Heart right ventricle (tissue), 16 donors: Measurements from ENCODE around the gene FRMD4B. TPM values are rescaled to one million over a fixed set of nuclear protein-coding genes. Genes with fewer than 3 reads are reported as not detected.

Experiments used
- ATAC-seq, 8 donors: fragments of 200-7000 bp; cut with Tn5 transposase; one replicate each; pipeline ENCODE4 v1.9.1; 2020; ENCODE audit warnings: mild to moderate bottlenecking in 8 of 8, moderate library complexity in 8 of 8, moderate number of reproducible peaks in 1 of 8
- DNase-seq, 2 donors: peaks; one replicate each; pipeline ENCODE4 v3.0.0-alpha.2; 2020
- H3K27ac ChIP-seq, 10 donors: fragments of 200-600 bp; sonication (generic) in 2 of 10; one replicate each; pipeline versions ENCODE4 v1.5.0 to v1.8.0; 2020 to 2022; ENCODE audit warnings: mild to moderate bottlenecking in 3 of 10
- H3K27me3 ChIP-seq, 7 donors: fragments of 200-600 bp; one replicate each; pipeline ENCODE4 v1.8.0; 2021 to 2022; ENCODE audit warnings: mild to moderate bottlenecking in 2 of 7
- H3K36me3 ChIP-seq, 9 donors: fragments of 200-600 bp; sonication (generic) in 1 of 9; one replicate each; pipeline versions ENCODE4 v1.5.0 to v1.8.0; 2020 to 2022; ENCODE audit warnings: mild to moderate bottlenecking in 2 of 9
- H3K4me1 ChIP-seq, 9 donors: fragments of 200-600 bp; sonication (generic) in 1 of 9; one replicate each; pipeline versions ENCODE4 v1.5.0 to v1.8.0; 2020 to 2022; ENCODE audit warnings: mild to moderate bottlenecking in 4 of 9
- H3K4me3 ChIP-seq, 10 donors: fragments of 200-600 bp; sonication (generic) in 2 of 10; one replicate each; pipeline versions ENCODE4 v1.5.0 to v1.8.0; 2020 to 2022; ENCODE audit warnings: mild to moderate bottlenecking in 7 of 10, moderate library complexity in 2 of 10
- H3K9me3 ChIP-seq, 11 donors: fragments of 200-600 bp in 10 of 11; sonication (generic) in 2 of 11; one replicate each; pipeline versions ENCODE4 v1.5.0 to v1.8.0; 2013 to 2022; ENCODE audit warnings: mild to moderate bottlenecking in 2 of 11, control low read depth in 1 of 11, moderate library complexity in 1 of 11
- WGBS, 2 donors: extraction: QIAGEN DNeasy Blood & Tissue Kit; methylation state at CpG; one replicate each; pipeline ENCODE4 v1.1.7; 2013; ENCODE audit warnings: inconsistent platforms in 1 of 2; 5-methylcytosine and 5-hydroxymethylcytosine counted together
- intact Hi-C, 10 donors: fragments of 100-400 bp; cut with DNase I; formaldehyde crosslinking; loops; one replicate each; pipeline versions ENCODE4 v1.11.1 to v1.14.2; 2022
- polyA plus RNA-seq, 2 donors: library from polyadenylated mRNA; stranded (reverse); fragments of 200-250 nt; gene quantifications; one replicate each; pipeline ENCODE4 v1.2.3, GENCODE V29; 2013
- total RNA-seq, 10 donors: library from RNA; stranded (reverse); fragmentation: NEBNext Ultra II Directional in 3 of 10; extraction: Animal tissue kit (Norgen Biotek cat#: 25700) in 3 of 10; gene quantifications; one replicate each; pipeline versions ENCODE4 v1.2.1 to v1.2.4, GENCODE V29; 2021 to 2023
- TF ChIP-seq, protein P1 (sequence below), 9 donors: fragments of 200-600 bp; sonication (generic) in 2 of 9; IDR thresholded peaks; one replicate each; pipeline versions ENCODE4 v1.5.0 to v1.8.0; 2021 to 2022; ENCODE audit warnings: antibody characterized with exemption in 9 of 9, mild to moderate bottlenecking in 5 of 9, moderate library complexity in 1 of 9
- donor health status: Arrhythmogenic right ventricular cardiomyopathy.
- donor health status: ischemic (EF 13 %, LVEDD 7.1; RV severe dilation, severe dysfunction).
- donor health status: healthy with polysubstance abuse.
- donor health status: DM: no; HTN: yes; CAD: no.
- donor health status: DM: no; HTN: no; CAD: no.
- donor health status: ischemic (EF 25% LVEDD 6.9; RV normal size, moderate dysfunction).
- donor health status: ischemic (EF 25% LVEDD 5.7; RV mildly dilated, moderate dysfunction).
- donor health status: healthy.
- donor health status: DM: yes; HTN: yes; CAD: no.
- donor health status: Ischemic cardiomyopathy.
- donor health status: ischemic (EF 35%, LVEDD 5.7; RV mildly dilated, moderate dysfunction).
- donor health status: nonischemic (EF 11% LVEDD 7.7; RV severe dilation, severe dysfunction).
- donor health status: DM: yes; HTN: yes; CAD: no.
- donor health status: PGD.
- donor health status: ischemic (EF 29% LVEDD 5.4; RV normal size, mild dysfunction).
- donor health status: nonischemic (EF 23%, LVEDD 6.1; RV moderate dilation, normal function).

Gene FRMD4B
- total and polyA plus RNA-seq, 12 donors = 4.1 to 31.0 (median 16.7) TPM

DNA sequence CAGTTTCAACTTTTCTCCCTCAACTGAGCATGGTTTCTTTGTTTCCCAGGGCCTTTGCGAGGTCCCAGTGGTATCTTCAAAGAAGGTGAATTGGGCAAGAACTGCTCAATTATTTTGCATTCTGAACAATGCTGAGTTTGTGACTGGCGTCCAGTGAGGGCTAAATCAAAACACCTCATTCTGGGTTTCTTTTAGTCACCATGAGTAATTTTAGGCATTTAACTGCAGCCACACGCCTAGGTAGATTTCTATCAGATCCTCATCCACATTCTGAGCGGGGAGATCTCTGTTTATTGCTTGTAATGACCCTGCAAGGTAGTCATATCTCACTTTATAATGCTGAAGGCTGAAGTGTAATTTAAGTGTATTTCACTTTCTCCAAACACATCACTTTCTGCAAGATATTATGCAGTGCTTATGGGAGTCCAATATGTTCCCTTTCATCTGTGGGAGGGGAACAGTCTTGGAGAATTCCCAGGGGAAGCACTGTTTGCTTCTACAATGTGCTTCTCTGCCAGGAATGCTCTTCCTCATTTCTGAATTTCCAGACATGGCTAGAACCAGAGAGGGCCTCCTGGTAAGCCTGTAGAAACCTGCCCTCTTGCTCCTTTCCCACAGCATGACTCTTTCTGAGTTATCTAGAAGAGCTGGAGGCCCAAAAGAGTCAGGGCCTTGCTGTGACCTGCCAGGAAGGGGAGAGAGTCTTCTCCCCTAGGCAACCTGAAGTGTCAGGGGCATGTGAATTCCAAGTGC, 91.7 kb downstream of the FRMD4B start:
- TF ChIP-seq, protein P1, sequence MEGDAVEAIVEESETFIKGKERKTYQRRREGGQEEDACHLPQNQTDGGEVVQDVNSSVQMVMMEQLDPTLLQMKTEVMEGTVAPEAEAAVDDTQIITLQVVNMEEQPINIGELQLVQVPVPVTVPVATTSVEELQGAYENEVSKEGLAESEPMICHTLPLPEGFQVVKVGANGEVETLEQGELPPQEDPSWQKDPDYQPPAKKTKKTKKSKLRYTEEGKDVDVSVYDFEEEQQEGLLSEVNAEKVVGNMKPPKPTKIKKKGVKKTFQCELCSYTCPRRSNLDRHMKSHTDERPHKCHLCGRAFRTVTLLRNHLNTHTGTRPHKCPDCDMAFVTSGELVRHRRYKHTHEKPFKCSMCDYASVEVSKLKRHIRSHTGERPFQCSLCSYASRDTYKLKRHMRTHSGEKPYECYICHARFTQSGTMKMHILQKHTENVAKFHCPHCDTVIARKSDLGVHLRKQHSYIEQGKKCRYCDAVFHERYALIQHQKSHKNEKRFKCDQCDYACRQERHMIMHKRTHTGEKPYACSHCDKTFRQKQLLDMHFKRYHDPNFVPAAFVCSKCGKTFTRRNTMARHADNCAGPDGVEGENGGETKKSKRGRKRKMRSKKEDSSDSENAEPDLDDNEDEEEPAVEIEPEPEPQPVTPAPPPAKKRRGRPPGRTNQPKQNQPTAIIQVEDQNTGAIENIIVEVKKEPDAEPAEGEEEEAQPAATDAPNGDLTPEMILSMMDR (IDR thresholded peaks at IDR 0.05) = no peak
- no peaks in the 10 kb centered on the region for H3K9me3 ChIP-seq
- no peaks in the 10 kb centered on the region for H3K27me3 ChIP-seq
- H3K4me1 ChIP-seq = peaks cover 3 to 40% (median 19%) of the 10 kb centered on the region in 9 donors
- intact Hi-C loops = loop anchor here in 3 of 10 donors (5.0 to 10.0 kb wide), 3 partner anchors 52 to 92 kb away; no protein-coding TSS in a partner anchor
- H3K4me3 ChIP-seq = no peak overlapping the region
- DNase-seq (no peak), ATAC-seq (peak in 4 of 8 donors; percentile 29 to 51 (median 32))
- H3K27ac ChIP-seq = peak overlapping the region in 4 of 10 donors; percentile 9 to 60 (median 27)
- WGBS, 2 donors = 80 to 96% methylated on average over 4 of the region's 4 CpGs
- H3K36me3 ChIP-seq = peaks cover 0 to 36% (median 0%) of the 10 kb centered on the region in 9 donors

GRCh38 chr3:69292959-69293574, 92.8 kb downstream of the FRMD4B start:
- Histone ChIP-seq H3K27ac (peak overlapping the region in 8 of 10 donors; percentile 15 to 63 (median 46)), H3K27me3 (no peaks in the 10 kb centered on the region), H3K4me3 (no peak overlapping the region), H3K36me3 (peaks cover 0 to 27% (median 0%) of the 10 kb centered on the region in 9 donors), H3K4me1 (peaks cover 3 to 47% (median 19%) of the 10 kb centered on the region in 9 donors), H3K9me3 (no peaks in the 10 kb centered on the region)
- peak; percentile 30 to 86 (median 62) for ATAC-seq
- DNase-seq = no peak
- WGBS, 2 donors = 48 to 58% methylated on average over 7 of the region's 7 CpGs
- TF ChIP-seq, protein P1 (IDR thresholded peaks at IDR 0.05) = no peak
- intact Hi-C loops = loop anchor here in 3 of 10 donors (5.0 to 10.0 kb wide), 3 partner anchors 51 to 91 kb away; no protein-coding TSS in a partner anchor

DNA sequence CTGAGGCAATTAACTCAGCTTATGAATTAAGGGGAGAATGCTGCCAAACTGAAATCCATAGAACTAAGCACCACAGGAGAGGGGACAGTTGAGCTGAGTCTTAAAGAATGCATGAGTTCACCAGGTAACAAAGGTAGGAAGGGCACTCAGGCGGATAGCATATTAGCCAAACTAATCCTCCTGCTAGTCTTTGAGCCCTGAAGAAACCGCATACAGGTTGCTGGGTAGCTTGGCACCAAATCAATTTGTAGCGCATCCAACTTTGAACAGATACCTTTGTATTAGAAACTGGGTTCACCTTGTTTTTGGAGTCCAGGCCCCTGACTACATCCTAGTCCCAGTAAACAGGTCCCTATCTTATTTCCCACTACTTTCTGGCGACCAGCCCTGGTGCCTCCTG, 93.7 kb downstream of the FRMD4B start:
- intact Hi-C loops = loop anchor here in 3 of 10 donors (5.0 to 10.0 kb wide), 3 partner anchors 50 to 90 kb away; no protein-coding TSS in a partner anchor
- no peaks in the 10 kb centered on the region for H3K9me3 ChIP-seq
- no peak for ATAC-seq
- no peak for DNase-seq
- WGBS, 2 donors = 79 to 83% methylated on average over 4 of the region's 4 CpGs
- H3K27ac ChIP-seq = peak overlapping the region in 3 of 10 donors; percentile 28 to 60 (median 57)
- TF ChIP-seq, protein P1 (IDR thresholded peaks at IDR 0.05) = no peak
- H3K27me3 ChIP-seq = no peaks in the 10 kb centered on the region
- no peak overlapping the region for H3K4me3 ChIP-seq
- peaks cover 3 to 47% (median 19%) of the 10 kb centered on the region in 9 donors for H3K4me1 ChIP-seq
- peaks cover 0 to 31% (median 0%) of the 10 kb centered on the region in 9 donors for H3K36me3 ChIP-seq

GRCh38 chr3:69290430-69290829, 95.5 kb downstream of the FRMD4B start:
- DNase-seq (no peak), ATAC-seq (peak in 2 of 8 donors; percentile 1 to 25)
- Histone ChIP-seq H3K27ac (peak overlapping the region in 9 of 10 donors; percentile 35 to 79 (median 68)), H3K36me3 (peaks cover 0 to 31% (median 7%) of the 10 kb centered on the region in 9 donors), H3K4me3 (no peak overlapping the region), H3K4me1 (peaks cover 3 to 47% (median 19%) of the 10 kb centered on the region in 9 donors), H3K9me3 (no peaks in the 10 kb centered on the region), H3K27me3 (no peaks in the 10 kb centered on the region)
- intact Hi-C loops = loop anchor here in 3 of 10 donors (5.0 to 10.0 kb wide), 3 partner anchors 48 to 88 kb away; no protein-coding TSS in a partner anchor
- 44 to 64% methylated on average over 3 of the region's 3 CpGs for WGBS, 2 donors
- TF ChIP-seq, protein P1 (IDR thresholded peaks at IDR 0.05) = no peak
